SK-N-DZ (cell line): Measurements from ENCODE around the gene FUT8.
"Not testable (repeated sequence)": the region's sequence is repeated elsewhere in the genome, so short reads cannot be mapped to it uniquely, and the experiment has no call there.

Experiments
- DNase-seq: peaks from one replicate; pipeline ENCODE4 v3.0.0-alpha.2; 2015; ENCODE audit warnings: low spot score

Gene FUT8

DNA sequence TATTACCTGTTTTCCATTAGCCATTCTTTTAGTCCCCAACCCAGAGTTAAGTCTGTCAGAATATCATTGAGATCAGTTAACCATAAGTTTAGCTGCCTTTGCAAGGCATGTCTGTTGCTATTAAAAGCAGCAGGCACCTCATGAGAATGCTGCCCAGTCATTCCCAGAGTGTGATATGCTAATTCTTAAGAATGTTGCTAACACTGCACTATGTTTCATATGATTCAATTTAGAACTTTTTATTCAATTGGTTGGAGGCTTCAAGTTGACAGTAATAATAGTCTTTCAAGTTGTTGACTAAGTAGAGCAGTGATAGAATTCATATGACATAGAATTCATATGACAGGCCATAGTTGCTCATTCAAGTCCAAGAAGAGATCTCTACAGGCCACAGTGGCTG, 292.3 kb downstream of the FUT8 start:
- DNase-seq: no peak

DNA sequence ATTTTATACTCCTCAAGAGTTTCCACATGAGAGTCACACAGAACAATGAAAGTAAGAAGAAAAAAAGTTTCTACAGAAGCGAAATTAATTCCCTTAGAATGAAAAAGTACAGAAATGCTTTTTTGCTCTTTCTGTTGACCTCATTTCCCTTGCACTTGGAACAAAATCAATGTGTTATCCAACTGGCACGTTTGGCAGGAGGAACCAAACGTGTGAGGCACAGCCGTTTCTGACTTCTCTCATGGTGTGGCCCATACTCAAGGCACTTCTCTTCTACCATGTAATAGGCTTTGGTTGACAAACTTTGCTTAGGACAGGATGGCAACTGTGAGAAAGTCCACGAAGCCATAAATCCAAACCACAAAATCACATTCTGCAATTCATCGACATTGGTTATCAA, 297.0 kb downstream of the FUT8 start:
- no peak for DNase-seq

DNA sequence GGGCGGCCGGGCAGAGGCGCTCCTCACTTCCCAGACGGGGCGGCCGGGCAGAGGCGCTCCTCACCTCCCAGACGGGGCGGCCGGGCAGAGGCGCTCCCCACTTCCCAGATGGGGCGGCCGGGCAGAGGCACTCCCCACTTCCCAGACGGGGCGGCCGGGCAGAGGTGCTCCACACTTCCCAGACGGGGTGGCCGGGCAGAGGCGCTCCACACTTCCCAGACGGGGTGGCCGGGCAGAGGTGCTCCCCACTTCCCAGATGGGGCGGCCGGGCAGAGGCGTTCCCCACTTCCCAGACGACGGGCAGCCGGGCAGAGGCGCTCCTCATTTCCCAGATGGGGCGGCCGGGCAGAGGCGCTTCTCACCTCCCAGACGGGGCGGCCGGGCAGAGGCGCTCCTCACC, 304.3 kb downstream of the FUT8 start:
- DNase-seq: not testable (repeated sequence)

DNA sequence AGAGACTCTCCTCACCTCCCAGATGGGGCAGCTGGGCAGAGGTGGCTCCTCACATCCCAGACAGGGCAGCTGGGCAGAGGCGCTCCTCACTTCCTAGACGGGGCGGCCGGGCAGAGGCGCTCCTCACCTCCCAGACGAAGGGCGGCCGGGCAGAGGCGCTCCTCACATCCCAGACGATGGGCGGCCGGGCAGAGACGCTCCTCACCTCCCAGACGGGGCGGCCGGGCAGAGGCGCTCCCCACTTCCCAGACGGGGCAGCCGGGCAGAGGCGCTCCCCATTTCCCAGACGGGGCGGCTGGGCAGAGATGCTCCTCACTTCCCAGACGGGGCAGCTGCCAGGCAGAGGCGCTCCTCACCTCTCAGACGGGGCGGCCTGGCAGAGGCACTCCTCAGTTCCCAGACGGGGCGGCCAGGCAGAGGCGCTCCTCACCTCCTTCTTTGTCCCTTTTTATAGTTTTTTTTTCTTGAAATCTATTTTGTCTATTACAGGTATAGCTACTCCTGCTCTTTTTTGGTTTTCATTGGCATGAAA, 304.9 kb downstream of the FUT8 start:
- DNase-seq: not testable (repeated sequence)

DNA sequence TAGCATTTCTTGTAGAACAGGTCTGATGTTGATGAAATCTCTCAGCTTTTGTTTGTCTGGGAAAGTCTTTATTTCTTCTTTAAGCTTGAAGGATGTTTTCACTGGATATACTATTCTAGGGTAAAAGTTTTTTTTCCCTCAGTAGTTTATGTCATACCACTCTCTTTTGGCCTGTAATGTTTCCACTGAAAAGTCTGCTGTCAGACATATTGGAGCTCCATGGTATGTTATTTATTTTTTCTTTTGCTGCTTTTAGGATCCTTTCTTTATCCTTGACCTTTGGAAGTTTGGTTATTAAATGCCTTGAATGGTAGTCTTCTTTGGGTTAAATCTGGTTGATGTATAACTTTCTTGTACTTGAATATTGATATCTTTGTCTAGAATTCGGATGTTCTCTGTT, 306.1 kb downstream of the FUT8 start:
- no peak for DNase-seq

DNA sequence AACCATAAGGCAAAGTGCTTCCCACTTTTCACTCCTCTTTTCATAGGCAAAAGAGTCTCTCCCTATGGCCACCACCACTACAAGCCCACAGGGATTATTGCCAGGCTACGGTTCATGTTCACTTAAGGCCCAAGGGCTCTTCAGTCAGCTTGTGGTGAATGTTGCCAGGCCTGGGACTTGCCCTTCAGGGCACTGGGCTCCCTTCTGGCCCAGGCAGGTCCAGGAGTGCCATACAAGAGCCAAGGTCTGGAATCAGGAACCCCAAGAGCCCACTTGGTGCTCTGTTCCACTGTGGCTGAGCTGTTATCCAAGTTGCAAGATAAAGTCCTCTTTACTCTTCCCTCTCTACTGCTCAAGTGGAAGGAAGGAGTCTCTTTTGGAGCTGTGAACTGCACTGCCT, 307.6 kb downstream of the FUT8 start:
- no peak for DNase-seq

DNA sequence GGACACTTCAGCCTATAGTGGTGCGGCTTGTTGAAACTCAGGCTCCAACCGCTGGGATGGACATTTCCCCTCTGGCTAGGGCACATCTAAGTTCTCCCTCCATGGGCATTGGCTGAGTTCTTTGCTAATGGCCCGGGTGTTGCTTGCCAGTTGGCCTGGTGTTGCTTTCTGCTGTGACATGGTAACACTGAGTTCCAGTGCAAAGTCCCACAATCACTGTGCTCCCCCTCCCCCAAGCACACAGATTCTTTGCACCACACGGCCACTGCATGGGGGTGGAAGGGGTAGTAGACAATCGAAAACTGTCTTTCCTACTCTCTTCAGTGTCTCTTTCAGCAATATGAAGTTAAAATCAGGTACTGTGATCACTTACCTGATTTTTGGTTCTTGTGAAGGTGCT, 308.2 kb downstream of the FUT8 start:
- DNase-seq: no peak

DNA sequence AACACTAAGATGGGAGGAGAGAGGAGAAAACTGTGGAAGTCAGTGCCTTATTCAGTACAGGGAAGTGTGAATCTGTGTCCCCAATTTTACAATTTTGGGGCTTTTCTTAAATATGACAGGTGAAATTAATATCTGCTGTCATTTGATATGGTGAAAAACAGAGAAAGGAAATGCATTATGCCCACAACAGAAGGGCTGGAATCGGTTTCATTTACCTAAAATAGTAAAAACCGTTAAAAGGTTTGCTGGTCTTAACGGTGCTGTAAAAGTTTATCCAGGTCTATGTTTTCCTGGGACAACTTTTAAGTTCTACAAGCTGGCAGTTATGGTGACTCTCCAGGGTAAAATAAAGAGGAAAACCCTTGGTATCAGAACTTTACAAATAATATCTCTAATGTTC, 310.8 kb downstream of the FUT8 start:
- no peak for DNase-seq

DNA sequence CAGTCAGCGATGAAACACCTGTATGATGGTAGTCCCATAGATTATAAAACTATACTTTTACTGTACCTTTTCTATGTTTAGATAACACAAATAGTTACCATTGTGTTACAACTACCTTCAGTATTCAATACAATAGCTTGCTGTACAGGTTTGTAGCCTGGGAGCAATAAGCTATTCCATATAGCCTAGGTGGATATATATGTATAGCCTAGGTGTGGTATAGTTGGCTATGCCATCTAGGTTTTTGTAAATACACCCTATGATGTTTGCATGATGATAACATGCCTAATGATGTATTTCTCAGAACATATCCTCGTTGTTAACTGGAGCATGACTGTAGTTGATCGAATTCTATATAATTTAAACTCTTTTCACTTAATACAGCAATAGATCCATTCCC, 316.1 kb downstream of the FUT8 start:
- no peak for DNase-seq

DNA sequence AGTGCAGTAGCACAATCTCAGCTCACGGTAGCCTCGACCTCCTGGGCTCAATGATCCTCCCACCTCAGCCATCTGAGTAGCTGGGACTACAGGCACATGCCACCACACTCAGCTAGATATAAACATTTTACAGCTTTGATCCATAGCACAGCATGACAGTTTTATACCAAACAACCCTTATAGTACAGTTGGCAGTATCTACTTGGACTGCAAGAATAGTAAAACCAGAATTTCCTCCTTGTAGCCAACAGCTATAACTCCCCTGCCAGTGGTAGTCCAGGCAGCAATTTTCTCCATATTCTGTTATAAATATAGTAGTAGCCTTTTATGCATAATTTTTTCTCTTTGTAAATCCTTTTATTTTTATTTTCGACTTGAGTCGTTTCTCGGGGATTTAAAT, 317.0 kb downstream of the FUT8 start:
- no peak for DNase-seq

DNA sequence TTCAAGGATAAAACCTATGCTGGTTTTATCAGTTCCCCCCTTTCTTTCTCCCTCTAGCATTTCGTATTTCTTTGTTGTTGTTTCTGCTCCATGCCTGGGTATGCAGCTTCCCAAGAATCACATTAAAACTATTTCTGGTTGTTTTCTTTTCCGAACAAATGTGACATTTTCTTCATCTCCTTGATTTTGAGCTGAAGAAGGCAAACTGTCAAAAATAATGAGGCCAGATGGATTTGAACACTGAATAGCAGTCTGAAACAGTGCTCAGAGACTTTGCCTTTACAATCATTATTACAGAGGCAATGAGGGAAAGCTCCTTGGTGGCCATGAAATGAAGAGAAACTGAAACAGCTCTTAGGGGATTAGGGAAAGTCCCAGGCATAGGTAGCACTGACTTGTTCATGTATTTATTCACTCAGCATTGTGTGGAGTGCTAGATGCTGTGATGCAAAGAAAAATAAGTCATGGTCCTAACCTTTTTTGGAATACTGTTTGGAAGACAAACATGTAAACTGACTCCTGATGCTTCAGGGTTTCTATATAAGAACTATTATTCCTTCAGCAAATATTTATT, 319.5 kb downstream of the FUT8 start:
- DNase-seq: no peak

DNA sequence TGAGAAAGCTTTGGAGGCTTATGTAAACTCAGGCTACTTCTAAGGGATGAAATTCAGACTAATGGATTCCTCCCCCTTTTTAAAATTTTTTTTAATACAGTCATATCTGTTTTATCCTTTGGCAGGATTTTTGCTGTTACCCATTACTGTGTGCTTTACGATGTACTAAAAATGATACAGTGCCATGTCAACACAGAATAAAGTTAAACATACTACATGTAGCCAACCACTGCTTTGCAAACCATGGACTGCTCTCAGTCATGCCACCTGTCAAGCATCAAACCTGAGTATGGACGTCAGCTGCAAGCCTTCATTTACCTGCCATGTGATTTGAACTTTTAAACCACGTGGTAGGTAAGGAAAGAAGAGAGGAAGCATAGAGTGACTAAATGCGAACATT, 325.8 kb downstream of the FUT8 start:
- DNase-seq: no peak

DNA sequence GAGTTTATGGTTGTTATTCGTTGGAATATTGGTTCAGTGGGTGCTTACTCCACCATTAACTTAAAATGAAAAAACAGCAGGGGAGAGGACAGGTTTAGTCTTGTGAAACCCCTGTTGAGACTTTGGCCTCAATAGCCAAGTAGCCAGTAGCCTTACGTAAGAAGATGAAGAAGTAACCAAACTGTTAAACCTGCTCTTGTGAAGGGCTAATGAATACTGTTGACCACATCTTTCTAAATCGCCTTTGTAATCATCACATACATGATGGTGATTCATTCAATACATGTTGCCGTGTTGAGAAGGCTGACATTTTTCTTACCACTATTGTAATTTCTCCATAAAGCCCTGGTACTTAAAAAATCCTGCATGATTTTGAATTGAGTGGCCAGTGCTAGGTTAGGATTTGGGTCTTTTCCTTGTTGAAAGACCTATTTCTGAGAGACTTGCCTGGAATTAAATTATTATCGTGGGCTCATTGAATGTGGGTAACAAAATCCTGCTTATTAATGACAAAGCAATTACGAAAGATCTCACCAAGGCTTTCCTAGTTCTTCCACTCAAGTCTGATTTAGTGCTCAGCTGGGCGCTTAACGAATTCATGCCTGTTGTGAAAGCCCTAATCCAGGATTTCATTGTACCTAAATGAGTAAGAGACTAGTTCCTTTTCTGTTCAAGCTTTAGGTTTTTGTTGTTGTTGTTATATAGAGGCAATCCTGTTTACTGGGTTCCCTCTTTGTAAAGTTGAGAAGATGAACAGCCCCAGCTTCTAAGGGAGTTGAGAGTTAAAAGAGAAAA, 333.1 kb downstream of the FUT8 start:
- DNase-seq: no peak

DNA sequence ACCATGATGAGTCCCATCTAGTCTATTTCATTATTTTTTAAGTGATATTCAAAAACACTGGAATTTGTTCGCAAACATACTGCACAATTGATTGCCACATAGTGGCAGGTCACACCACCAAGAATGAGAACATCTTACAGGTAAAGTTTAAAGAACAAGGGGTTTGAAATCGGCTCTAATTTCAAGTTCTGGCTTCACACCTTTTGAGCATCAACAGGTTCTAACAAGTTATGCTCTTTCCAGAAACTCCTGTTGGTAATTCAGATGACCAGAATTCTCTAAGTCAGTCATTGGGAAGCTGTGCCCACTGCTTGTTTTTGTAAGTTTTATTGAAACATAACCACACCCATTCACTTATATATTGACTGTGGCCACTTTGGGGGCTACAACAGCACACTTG, 336.3 kb downstream of the FUT8 start:
- DNase-seq: no peak

DNA sequence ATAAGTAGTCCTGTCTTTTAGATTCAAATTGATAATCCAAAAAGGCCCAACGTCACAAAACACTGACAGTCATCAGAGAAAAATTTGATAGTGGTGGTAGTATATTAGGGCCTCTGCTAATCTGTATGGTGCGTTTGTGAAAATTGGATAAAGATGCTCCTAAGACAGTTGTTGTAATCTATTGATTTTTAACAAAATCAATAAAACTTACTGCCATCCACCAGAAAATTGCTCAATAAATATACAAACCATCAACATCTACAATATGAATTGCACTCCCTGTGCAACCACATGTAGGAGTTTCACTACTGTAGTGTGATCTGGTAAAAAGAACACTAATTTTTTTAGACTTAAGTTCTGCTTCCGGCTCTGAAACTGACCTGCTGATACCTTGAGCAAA, 336.8 kb downstream of the FUT8 start:
- no peak for DNase-seq

DNA sequence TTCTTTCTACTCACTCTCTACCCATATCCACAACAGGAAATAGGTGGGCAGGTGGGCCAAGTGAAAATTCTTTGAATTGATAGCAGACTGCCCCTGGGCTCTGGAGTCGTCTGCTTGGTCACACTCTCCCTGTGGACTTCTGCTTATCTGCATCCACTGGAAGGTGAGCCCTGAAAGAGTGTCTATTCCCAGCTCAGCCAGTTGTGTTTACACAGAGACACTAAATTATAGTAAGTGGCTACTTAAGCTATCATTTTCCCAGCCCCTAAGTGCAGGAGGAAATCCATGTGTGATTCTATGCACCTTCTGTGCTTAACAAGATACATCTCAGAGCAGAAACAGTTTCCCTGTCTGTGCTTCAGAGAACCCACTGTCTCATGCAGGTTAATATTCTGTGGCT, 338.4 kb downstream of the FUT8 start:
- peak; percentile 1 for DNase-seq

DNA sequence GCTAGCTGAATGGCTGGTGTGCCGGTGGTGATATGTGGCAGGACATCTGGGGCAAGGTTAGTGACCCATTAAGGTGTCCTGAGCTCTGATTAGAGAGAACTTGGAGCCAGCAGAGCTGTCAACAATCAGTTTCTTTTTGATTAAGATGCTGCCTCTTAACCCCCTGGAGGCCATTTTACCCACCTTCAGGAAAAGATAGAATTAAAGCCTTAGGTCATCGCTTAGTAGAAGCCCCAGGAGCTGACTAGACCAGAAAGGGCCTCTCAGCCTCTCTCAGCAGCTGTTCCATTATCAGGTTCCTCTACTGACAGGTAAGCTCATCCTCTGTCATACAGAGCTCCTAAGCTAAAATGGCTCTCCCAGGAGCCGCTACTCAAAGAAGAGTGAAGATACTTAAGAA, 339.0 kb downstream of the FUT8 start:
- peak; percentile 0 for DNase-seq

DNA sequence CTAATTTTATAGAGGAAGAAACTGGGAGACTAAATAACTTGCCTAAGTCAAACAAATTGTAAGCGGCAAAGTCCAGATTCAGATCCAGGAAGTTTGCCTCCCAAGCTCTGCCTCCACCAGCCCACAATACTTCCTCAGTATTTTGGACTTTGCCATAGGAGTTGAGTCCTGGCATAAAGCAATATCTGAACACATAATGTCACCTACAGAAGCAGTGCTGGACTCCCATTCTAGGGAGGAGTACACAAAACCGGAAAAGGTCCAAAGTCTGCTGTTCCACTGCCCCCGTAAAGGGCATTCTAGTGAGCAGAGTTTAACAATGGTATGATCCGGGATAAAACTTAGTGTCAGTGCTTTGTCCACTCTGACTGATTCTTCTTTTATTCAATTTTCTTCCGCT, 340.5 kb downstream of the FUT8 start:
- no peak for DNase-seq

DNA sequence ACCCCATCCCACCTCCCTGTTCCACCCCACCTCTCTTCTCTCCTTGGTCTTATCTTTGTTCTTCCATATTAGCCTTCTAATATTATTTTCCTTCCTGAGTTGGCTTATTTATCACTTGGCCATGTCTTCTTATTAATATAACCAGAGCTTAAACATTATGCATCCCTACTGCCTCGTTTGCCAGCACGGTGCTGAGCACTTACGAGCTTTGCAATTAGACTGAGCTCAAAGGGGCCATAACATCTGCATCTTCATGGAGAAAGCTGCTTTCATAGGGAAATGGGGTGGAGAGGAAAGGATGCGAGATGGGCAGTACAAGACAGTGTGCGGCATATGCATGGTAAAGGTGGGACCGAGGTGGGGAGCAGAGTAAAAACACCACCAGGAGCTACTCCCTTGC, 342.8 kb downstream of the FUT8 start:
- no peak for DNase-seq

DNA sequence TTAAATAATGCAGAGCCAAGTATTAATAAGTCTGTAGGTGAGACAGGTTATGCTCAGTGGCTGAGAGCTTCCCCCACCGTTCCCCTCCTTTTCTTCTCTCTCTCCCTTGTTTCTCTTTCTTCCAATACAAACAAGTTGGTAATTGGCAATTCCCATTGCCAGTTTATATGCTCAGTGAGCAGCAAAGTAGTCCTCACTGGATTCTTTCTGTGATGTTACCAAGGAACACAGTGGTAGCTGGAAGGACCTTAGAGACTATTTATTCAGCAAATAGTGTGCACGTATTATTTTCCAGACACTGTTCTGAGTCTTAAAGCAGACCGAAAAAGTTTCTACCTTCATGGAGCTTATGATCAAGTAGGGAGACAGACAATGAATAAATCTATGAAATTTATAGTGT, 344.4 kb downstream of the FUT8 start:
- no peak for DNase-seq

DNA sequence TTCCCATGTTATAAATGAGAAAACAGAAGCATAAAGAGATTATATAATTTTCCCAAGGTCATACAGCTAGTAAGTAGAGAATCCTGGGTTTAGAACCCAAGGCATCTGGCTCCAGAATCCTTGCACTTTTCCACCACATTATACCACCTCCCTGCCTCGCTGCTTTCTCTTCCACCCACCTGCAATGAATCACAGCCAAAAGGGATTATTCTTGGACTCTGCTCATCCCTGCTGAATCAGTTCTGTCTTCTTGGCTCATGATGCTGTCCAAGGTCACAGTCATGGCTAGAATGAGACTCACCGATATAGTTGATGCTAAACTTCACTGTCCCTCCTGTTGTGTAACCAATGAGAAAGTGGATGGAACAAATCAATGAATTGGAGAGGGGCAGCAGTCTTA, 356.6 kb downstream of the FUT8 start:
- DNase-seq: no peak

DNA sequence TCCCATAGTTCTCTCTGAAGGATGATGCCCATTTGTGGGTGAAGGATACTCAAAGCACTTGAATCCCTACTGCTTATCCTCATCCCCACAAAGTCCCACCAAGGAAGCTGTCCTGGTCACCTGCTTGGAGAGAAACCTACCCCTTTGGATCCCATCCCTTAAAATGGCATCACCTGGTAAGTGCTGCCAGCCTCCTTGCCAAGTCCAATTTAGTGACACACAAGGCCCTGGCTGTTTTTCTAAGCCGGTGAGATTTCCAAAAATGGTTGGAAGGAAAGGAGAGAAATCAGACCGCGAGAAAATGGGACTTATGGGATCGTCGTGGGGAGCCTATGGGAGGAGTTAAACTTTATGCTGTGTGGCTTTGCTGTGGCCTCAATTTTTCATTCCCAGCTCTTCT, 358.2 kb downstream of the FUT8 start:
- no peak for DNase-seq

DNA sequence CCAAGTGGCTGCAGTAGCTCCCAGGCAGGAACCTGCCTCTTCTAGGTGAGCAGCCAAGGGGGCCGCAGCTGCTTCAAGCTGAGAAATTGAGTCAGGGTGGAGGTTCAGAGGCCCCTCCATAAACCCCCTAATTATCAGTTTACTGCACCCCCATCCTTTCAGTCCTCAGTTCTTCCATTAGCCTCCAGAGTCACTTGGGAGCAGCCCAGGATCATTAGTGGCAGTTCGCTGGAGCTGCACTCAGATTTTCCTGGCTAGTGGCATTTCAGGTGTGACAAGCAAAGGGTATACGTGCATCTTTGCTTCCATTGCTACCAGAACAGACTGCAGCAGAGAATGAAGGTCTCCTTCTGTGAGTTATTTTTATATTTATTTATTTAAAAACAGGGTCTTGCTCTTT, 358.7 kb downstream of the FUT8 start:
- DNase-seq: no peak

DNA sequence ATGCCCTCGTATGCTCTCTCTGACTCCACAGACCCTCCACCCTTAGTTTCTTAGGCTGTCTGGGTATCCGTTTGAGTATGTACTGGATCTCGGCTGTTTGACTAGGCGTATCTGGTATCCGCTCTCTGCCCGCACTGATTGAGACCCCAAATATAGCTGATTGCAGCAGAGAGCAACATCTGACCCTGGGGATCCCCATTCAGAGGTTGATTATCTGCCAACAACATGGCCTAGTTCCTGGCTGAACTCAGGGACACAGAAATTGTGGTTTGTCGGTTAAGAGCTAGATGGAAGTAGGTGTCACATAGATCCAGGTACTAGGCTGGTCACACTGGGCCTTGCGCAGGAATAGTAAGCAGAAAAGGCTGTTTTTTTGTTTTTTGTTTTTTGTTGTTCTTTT, 359.9 kb downstream of the FUT8 start:
- no peak for DNase-seq
